BLaER1 treated with 17β-estradiol and CSF1 and Interleukin-3, amounts not matched to agents 10 nM and 100 nM (cell line): ENCODE results near the gene ZNF570.
A peak's percentile ranks its signal among the peaks of the same experiment; 100 is the strongest.

Experiments used
- H3K27ac ChIP-seq, 11 experiments: shearing (Covaris generic); formaldehyde crosslinking; 2 replicates each; pipeline ENCODE4 v1.8.1; 2022
- H3K27me3 ChIP-seq, 11 experiments: shearing (Covaris generic); formaldehyde crosslinking; 2 replicates each; pipeline ENCODE4 v1.8.1; 2022
- H3K36me3 ChIP-seq, 11 experiments: shearing (Covaris generic); formaldehyde crosslinking; 2 replicates each; pipeline ENCODE4 v1.8.1; 2022
- H3K4me1 ChIP-seq, 10 experiments: shearing (Covaris generic); formaldehyde crosslinking; 2 replicates each; pipeline ENCODE4 v1.8.1; 2022
- H3K4me2 ChIP-seq, 11 experiments: shearing (Covaris generic); formaldehyde crosslinking; 2 replicates each; pipeline ENCODE4 v1.8.1; 2022
- H3K4me3 ChIP-seq, 10 experiments: shearing (Covaris generic); formaldehyde crosslinking; 2 replicates each; pipeline ENCODE4 v1.8.1; 2022
- H3K9ac ChIP-seq, 11 experiments: shearing (Covaris generic); formaldehyde crosslinking; 2 replicates each; pipeline ENCODE4 v1.8.1; 2022
- H3K9me3 ChIP-seq, 11 experiments: shearing (Covaris generic); formaldehyde crosslinking; replicated peaks in 1 of 11; 2 replicates each; pipeline ENCODE4 v1.8.1; 2022
- H4K20me1 ChIP-seq, 11 experiments: shearing (Covaris generic); formaldehyde crosslinking; 2 replicates each; pipeline ENCODE4 v1.8.1; 2022
- Cebpa-rat ChIP-seq, 11 experiments: shearing (Covaris generic); IDR thresholded peaks; 2 replicates each; pipeline ENCODE4 v1.8.1; 2022

Gene ZNF570

DNA sequence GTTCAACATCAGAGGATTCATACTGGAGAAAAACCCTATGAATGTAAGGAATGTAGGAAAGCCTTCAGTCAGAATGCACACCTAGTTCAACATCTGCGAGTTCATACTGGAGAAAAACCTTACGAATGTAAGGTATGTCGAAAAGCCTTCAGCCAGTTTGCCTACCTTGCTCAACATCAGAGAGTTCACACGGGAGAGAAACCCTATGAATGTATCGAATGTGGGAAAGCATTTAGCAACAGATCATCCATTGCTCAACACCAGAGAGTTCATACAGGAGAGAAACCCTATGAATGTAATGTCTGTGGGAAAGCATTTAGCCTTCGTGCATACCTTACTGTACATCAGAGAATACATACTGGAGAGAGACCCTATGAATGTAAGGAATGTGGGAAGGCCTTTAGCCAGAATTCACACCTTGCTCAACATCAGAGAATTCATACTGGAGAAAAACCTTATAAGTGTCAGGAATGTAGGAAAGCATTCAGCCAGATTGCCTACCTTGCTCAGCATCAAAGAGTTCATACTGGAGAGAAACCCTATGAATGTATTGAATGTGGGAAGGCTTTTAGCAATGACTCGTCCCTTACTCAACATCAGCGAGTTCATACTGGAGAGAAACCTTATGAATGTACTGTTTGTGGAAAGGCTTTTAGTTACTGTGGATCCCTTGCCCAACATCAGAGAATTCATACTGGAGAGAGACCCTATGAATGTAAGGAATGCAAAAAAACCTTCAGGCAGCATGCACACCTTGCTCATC is 15.4 kb downstream of the ZNF570 start:
- H3K9ac ChIP-seq = no peak overlapping the region
- peak overlapping the region; percentile 8 to 41 (median 33); a peak in 15 of 20 replicates for H3K4me3 ChIP-seq
- H3K27ac ChIP-seq = no peak overlapping the region
- H4K20me1 ChIP-seq = no peaks in the 10 kb centered on the region
- no peaks in the 10 kb centered on the region for H3K4me1 ChIP-seq
- peaks cover 100% of the 10 kb centered on the region in 11 experiments for H3K9me3 ChIP-seq
- peaks cover 78 to 94% (median 85%) of the 10 kb centered on the region in 11 experiments for H3K36me3 ChIP-seq
- no peak for TF ChIP-seq Cebpa-rat (IDR thresholded peaks at IDR 0.05)
- no peaks in the 10 kb centered on the region; a peak in 1 of 22 replicates for H3K27me3 ChIP-seq
- H3K4me2 ChIP-seq = no peak overlapping the region

DNA sequence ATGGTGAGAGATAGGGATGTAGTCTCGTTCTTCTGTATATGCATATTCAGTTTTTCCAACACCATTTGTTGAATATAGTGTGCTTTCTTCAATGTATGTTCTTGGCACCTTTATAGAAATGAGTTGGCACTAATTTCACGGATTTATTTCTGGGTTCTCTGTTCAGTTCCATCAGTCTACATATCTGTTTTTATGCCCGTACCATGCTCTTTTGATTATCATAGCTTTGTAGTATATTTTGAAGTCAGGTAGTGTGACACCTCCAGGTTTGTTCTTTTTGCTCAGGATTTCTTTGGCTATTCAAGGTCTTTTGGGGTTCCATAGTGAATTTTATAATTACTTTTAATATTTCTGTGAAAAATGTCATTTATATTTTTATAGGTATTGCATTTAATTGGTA is 23.1 kb downstream of the ZNF570 start:
- H3K27me3 ChIP-seq = no peaks in the 10 kb centered on the region
- H3K4me2 ChIP-seq = no peak overlapping the region
- H3K4me1 ChIP-seq = no peaks in the 10 kb centered on the region
- no peak overlapping the region; a peak in 1 of 20 replicates for H3K4me3 ChIP-seq
- peaks cover 97 to 100% (median 100%) of the 10 kb centered on the region in 11 experiments for H3K9me3 ChIP-seq
- peaks cover 5 to 23% (median 15%) of the 10 kb centered on the region in 11 experiments; a peak in 20 of 22 replicates for H3K36me3 ChIP-seq
- no peak overlapping the region for H3K9ac ChIP-seq
- no peaks in the 10 kb centered on the region for H4K20me1 ChIP-seq
- H3K27ac ChIP-seq = no peak overlapping the region
- no peak for TF ChIP-seq Cebpa-rat (IDR thresholded peaks at IDR 0.05)

DNA sequence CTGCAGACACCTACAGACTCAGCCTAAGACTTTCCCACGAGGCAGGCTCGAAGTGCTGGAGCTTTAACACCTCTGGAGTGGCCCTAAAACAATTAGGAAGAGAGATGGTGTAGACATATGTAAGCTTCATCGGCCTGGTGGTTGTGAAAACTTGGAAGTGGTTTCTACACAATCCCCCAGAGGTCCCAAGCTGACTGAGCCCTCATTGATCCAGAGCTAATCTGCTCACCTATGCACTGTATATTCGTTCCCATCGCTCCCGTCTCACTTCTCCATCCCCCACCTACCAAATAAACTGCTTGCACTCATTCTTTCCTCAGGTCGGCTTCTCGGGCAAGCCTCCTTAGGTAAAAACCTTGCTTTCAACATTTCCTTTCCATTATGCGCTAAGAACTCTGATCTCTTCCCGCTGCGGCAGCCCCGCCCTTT is 36.8 kb downstream of the ZNF570 start:
- no peaks in the 10 kb centered on the region for H4K20me1 ChIP-seq
- H3K36me3 ChIP-seq = peaks cover 17 to 59% (median 37%) of the 10 kb centered on the region in 11 experiments
- H3K4me1 ChIP-seq = peaks cover 0 to 18% (median 9%) of the 10 kb centered on the region in 10 experiments; a peak in 7 of 20 replicates
- TF ChIP-seq Cebpa-rat (IDR thresholded peaks at IDR 0.05) = no peak
- H3K9me3 ChIP-seq = peaks cover 95 to 100% (median 100%) of the 10 kb centered on the region in 11 experiments
- peak overlapping the region; percentile 78 to 91 (median 83) for H3K9ac ChIP-seq
- H3K27me3 ChIP-seq = no peaks in the 10 kb centered on the region
- H3K4me3 ChIP-seq = peak overlapping the region; percentile 57 to 72 (median 66)
- peak overlapping the region; percentile 60 to 76 (median 68) for H3K4me2 ChIP-seq
- H3K27ac ChIP-seq = peak overlapping the region; percentile 68 to 94 (median 91)

DNA sequence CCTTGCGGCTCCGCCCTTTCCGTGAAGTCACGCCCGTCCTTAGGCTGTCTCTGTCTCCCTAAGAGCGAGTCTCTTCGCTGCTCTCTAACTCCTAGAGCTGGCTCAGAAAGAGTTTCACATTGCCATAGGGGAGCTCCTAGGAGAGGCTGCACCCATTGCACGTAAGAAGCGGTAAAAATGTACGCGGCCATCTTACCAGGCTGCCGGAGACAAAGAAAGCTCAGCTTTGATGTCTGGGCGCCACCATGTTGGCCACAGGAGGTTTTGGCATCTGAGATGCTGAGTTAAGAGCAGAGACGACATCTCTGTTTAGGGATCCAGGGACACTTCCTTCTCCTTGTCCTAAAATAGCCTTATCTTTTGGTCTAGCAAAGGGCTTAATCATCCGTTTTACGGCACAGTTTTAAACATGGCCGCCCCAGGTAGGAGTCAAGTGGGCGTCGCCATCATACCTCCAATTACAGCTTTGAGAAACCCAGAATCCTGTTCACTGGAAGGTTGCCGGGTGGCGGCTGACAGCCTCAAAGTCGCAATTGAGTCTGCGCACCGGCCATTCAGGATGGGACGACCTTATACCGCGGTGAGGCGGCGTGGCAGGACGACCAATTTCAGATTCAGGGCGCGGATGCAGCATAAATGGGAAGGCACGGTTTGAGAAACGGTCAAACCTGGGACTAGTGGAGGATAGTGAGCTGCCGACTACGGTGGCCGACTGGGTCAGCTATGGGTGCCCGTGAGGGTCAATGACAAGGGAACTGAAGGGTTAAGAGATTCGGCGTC is 37.4 kb downstream of the ZNF570 start, which contains the start of gene ZNF793:
Gene ZNF793, plus strand, starts transcription at position 553 of the 780 bp plus-strand sequence. CDS start 16,501 bp downstream, outside the sequence.
- Histone ChIP-seq H3K4me3 (peak within 1 kb of the TSS; percentile 57 to 72 (median 66)), H3K27me3 (no peaks in the 10 kb centered on the region), H3K36me3 (peaks cover 24 to 59% (median 41%) of the 10 kb centered on the region in 11 experiments), H3K9ac (peak within 1 kb of the TSS; percentile 78 to 91 (median 83)), H3K27ac (peak within 1 kb of the TSS; percentile 68 to 94 (median 91)), H3K4me2 (peak within 1 kb of the TSS; percentile 60 to 76 (median 68)), H3K9me3 (peaks cover 95 to 100% (median 100%) of the 10 kb centered on the region in 11 experiments), H3K4me1 (peaks cover 0 to 22% (median 9%) of the 10 kb centered on the region in 10 experiments; a peak in 7 of 20 replicates), H4K20me1 (no peaks in the 10 kb centered on the region)
- no peak for TF ChIP-seq Cebpa-rat (IDR thresholded peaks at IDR 0.05)

DNA sequence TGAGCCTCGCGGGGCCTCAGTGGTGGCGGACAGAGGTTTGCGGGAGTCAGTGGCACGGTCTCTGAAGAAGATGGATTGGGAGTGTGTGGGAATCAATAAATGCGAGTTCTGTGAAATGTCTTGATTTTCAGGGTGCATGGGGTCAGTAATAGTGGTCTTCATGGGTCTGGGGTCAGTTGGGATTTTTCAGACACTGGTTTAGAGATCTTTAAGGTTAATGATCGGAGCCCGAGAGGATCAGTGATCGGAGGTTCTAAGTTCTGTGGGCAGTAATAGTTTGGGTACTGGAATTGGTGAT is 38.0 kb downstream of the ZNF570 start:
- Histone ChIP-seq H3K4me2 (peak overlapping the region; percentile 55 to 76 (median 68)), H3K9ac (peak overlapping the region; percentile 78 to 91 (median 83)), H4K20me1 (no peaks in the 10 kb centered on the region), H3K27ac (peak overlapping the region; percentile 68 to 94 (median 91); a peak in 21 of 22 replicates), H3K4me1 (peaks cover 0 to 27% (median 9%) of the 10 kb centered on the region in 10 experiments; a peak in 7 of 20 replicates), H3K27me3 (no peaks in the 10 kb centered on the region), H3K9me3 (peaks cover 95 to 100% (median 100%) of the 10 kb centered on the region in 11 experiments), H3K36me3 (peaks cover 29 to 62% (median 45%) of the 10 kb centered on the region in 11 experiments), H3K4me3 (peak overlapping the region; percentile 57 to 72 (median 66))
- TF ChIP-seq Cebpa-rat (IDR thresholded peaks at IDR 0.05) = no peak

DNA sequence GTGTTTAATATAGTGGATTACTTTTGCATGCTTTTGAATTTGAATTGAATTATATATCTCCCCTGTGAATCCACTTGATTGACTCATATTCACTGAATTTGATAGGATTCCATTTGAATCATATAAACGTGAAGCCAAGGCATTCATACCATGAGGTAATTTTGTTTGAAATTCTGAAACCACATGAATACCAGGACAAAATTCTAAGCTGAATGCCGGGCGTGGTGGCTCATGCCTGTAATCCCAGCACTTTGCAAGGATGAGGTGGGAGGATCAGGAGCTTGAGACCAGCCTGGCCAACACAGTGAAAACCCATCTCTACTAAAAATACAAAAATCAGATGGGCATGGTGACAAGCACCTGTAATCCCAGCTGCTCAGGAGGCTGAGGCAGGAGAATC is 42.0 kb downstream of the ZNF570 start:
- Histone ChIP-seq H3K4me3 (peak overlapping the region in 2 of 10 experiments; percentile 5 to 19; a peak in 1 of 20 replicates), H3K4me2 (no peak overlapping the region; a peak in 1 of 22 replicates), H3K27ac (peak overlapping the region in 6 of 11 experiments; percentile 76 to 98 (median 88); a peak in 6 of 22 replicates), H3K9me3 (peaks cover 92 to 100% (median 99%) of the 10 kb centered on the region in 11 experiments), H3K9ac (no peak overlapping the region), H3K27me3 (no peaks in the 10 kb centered on the region), H3K36me3 (peaks cover 41 to 79% (median 63%) of the 10 kb centered on the region in 11 experiments), H4K20me1 (no peaks in the 10 kb centered on the region), H3K4me1 (peaks cover 0 to 33% (median 9%) of the 10 kb centered on the region in 10 experiments; a peak in 9 of 20 replicates)
- TF ChIP-seq Cebpa-rat (IDR thresholded peaks at IDR 0.05) = no peak

DNA sequence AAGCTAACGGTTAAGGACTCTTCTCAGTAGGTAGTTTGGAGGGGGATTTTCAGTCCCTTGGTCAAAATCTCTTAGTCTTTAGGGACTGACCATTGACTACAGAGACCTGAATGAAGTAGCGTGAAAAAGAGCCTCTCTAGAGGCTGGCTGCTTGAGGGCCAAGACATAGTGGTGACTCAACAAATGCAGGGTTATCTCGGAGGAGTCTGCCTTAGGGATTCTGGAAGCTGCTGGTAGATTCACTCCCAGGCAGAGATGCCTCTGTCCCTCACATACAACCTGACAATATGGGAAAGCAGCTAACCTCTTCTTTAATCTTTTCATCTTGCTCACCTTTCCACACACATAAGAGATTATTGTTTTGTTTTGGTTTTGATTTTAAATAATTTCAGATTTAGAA is 42.7 kb downstream of the ZNF570 start:
- no peak for TF ChIP-seq Cebpa-rat (IDR thresholded peaks at IDR 0.05)
- H3K9me3 ChIP-seq = peaks cover 92 to 100% (median 99%) of the 10 kb centered on the region in 11 experiments
- H4K20me1 ChIP-seq = no peaks in the 10 kb centered on the region
- H3K27ac ChIP-seq = peak overlapping the region in 6 of 11 experiments; percentile 76 to 98 (median 88); a peak in 7 of 22 replicates
- H3K4me3 ChIP-seq = peak overlapping the region in 2 of 10 experiments; percentile 5 to 19; a peak in 1 of 20 replicates
- H3K27me3 ChIP-seq = no peaks in the 10 kb centered on the region
- no peak overlapping the region; a peak in 1 of 22 replicates for H3K9ac ChIP-seq
- no peak overlapping the region; a peak in 1 of 22 replicates for H3K4me2 ChIP-seq
- H3K4me1 ChIP-seq = peaks cover 0 to 33% (median 9%) of the 10 kb centered on the region in 10 experiments; a peak in 9 of 20 replicates
- peaks cover 47 to 85% (median 70%) of the 10 kb centered on the region in 11 experiments for H3K36me3 ChIP-seq

DNA sequence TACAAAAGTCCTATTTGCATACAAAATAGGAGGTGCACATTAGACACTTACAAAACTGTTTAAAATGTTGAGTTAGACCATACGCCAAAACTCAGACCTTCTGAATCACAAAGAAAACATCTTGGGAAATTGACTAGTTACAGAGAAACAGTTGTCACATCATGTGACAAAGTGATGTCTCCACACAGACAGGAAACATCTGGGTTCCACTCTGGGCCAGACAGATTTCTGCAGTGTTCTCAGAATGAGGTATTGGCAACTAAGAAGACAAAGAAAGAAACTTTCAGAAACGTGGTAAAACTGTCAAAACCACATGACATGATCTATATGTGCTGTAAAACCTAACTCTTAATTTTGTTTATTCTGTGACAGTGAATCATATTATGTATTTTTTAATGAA is 44.2 kb downstream of the ZNF570 start:
- TF ChIP-seq Cebpa-rat (IDR thresholded peaks at IDR 0.05) = no peak; a peak in 1 of 22 replicates
- Histone ChIP-seq H4K20me1 (no peaks in the 10 kb centered on the region), H3K9me3 (peaks cover 92 to 100% (median 99%) of the 10 kb centered on the region in 11 experiments), H3K4me3 (no peak overlapping the region; a peak in 1 of 20 replicates), H3K4me1 (peaks cover 0 to 23% (median 9%) of the 10 kb centered on the region in 10 experiments; a peak in 9 of 20 replicates), H3K4me2 (peak overlapping the region in 8 of 11 experiments; percentile 4 to 45 (median 23); a peak in 11 of 22 replicates), H3K27ac (peak overlapping the region; percentile 29 to 98 (median 76); a peak in 20 of 22 replicates), H3K9ac (peak overlapping the region in 7 of 11 experiments; percentile 2 to 78 (median 51); a peak in 8 of 22 replicates), H3K36me3 (peaks cover 63 to 99% (median 81%) of the 10 kb centered on the region in 11 experiments), H3K27me3 (no peaks in the 10 kb centered on the region)
